Psoas muscle (tissue), 8 donors: Measurements from ENCODE around the gene CHRND. TPM values are rescaled to one million over a fixed set of nuclear protein-coding genes. Genes with fewer than 3 reads are reported as not detected.
"Not testable (repeated sequence)": the region's sequence is repeated elsewhere in the genome, so short reads cannot be mapped to it uniquely, and the experiment has no call there.

Experiments
- ATAC-seq, 4 donors: fragments of 200-7000 bp; cut with Tn5 transposase; one replicate each; pipeline ENCODE4 v1.9.1; 2020; ENCODE audit warnings: moderate library complexity in 3 of 4, mild to moderate bottlenecking in 2 of 4
- DNase-seq, 2 donors: peaks; one replicate each; pipeline ENCODE4 v3.0.0-alpha.2; 2020
- H3K27ac ChIP-seq: fragments of 200-600 bp; one replicate; pipeline ENCODE4 v1.8.0; 2022
- H3K27me3 ChIP-seq, 3 donors: fragments of 200-600 bp in 1 of 3; one replicate each; pipeline versions ENCODE4 v1.6.1 to v1.8.0; 2013 to 2022; ENCODE audit warnings: low read length in 2 of 3, mild to moderate bottlenecking in 2 of 3, moderate library complexity in 1 of 3; ENCODE audit not compliant: insufficient read depth in 3 of 3
- H3K36me3 ChIP-seq, 2 donors: fragments of 200-600 bp in 1 of 2; one replicate each; pipeline versions ENCODE4 v1.6.1 to v1.8.0; 2013 to 2022; ENCODE audit warnings: low read depth in 1 of 2, mild to moderate bottlenecking in 1 of 2, moderate library complexity in 1 of 2; ENCODE audit not compliant: insufficient read depth in 1 of 2
- H3K4me1 ChIP-seq: fragments of 200-600 bp; one replicate; pipeline ENCODE4 v1.8.0; 2022
- H3K4me3 ChIP-seq: fragments of 200-600 bp; one replicate; pipeline ENCODE4 v1.8.0; 2022; ENCODE audit warnings: mild to moderate bottlenecking
- H3K9me3 ChIP-seq: fragments of 200-600 bp; one replicate; pipeline ENCODE4 v1.8.0; 2022
- WGBS, 3 donors: extraction: QIAGEN DNeasy Blood & Tissue Kit; methylation state at CpG; one replicate each; pipeline versions ENCODE4 v1.1.6 to v1.1.7; 2013; 5-methylcytosine and 5-hydroxymethylcytosine counted together
- intact Hi-C, 2 donors: fragments of 100-400 bp; cut with DNase I; formaldehyde crosslinking; loops; one replicate each; pipeline versions ENCODE4 v1.11.0 to v1.14.2; 2022
- polyA plus RNA-seq, 3 donors: library from polyadenylated mRNA; stranded (reverse); fragments of 200-250 nt; gene quantifications; one replicate each; pipeline ENCODE4 v1.2.3, GENCODE V29; 2013
- total RNA-seq, 4 donors: library from RNA; stranded (reverse); fragmentation: NEBNext Ultra II Directional in 2 of 4; extraction: Animal tissue kit (Norgen Biotek cat#: 25700) in 2 of 4; gene quantifications; one replicate each; pipeline versions ENCODE4 v1.2.1 to v1.2.4, GENCODE V29; 2021 to 2023
- TF ChIP-seq, protein P1 (sequence below): fragments of 200-600 bp; IDR thresholded peaks from one replicate; pipeline ENCODE4 v1.8.0; 2022; ENCODE audit warnings: antibody characterized with exemption
- donor health status: healthy with polysubstance abuse.
- donor health status: DM: no; HTN: no; CAD: no; lungs with moderate emphysema.
- donor health status: Bipolar disorder and iron deficiency.
- donor health status: healthy.
- donor health status: DM: yes; HTN: yes; CAD: no.
- donor health status: DM: no; HTN: no; CAD: no.
- donor health status: DM: no; HTN: no; CAD: no.
- donor health status: DM: yes; HTN: yes; CAD: no.

CHRND gene
- total and polyA plus RNA-seq, 7 donors = 6.5 to 300 (median 58.8) TPM

DNA sequence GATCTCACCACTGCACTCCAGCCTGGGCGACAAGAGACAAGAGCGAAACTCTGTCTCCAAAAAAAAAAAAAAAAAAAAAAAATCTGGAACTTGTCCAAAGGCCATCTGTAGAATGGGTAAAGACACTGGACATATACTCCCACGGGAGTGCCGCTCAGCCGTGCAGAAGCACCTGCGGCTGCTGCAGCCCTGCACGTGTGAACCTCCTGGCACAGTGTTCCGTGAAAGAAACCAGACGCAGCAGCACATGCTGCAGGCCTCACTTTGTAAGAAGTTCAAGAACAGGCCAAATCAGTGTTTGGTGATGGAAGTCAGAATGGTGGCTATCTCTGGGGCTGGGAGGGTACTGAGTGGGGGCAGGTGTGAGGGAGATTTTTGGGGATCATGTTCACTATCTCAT, 6.5 kb downstream of the CHRND start:
- Histone ChIP-seq H3K4me3 (no peak overlapping the region), H3K27me3 (no peaks in the 10 kb centered on the region), H3K27ac (no peak overlapping the region), H3K9me3 (no peaks in the 10 kb centered on the region), H3K36me3 (peaks cover 0 to 69% of the 10 kb centered on the region in 2 donors), H3K4me1 (peaks cover 25% of the 10 kb centered on the region)
- 59 to 72% (median 64%) methylated on average over 9 of the region's 9 CpGs for WGBS, 3 donors
- ATAC-seq (no peak), DNase-seq (peak in 1 of 2 donors; percentile 30)
- intact Hi-C loops = no loop called here
- TF ChIP-seq, protein P1, sequence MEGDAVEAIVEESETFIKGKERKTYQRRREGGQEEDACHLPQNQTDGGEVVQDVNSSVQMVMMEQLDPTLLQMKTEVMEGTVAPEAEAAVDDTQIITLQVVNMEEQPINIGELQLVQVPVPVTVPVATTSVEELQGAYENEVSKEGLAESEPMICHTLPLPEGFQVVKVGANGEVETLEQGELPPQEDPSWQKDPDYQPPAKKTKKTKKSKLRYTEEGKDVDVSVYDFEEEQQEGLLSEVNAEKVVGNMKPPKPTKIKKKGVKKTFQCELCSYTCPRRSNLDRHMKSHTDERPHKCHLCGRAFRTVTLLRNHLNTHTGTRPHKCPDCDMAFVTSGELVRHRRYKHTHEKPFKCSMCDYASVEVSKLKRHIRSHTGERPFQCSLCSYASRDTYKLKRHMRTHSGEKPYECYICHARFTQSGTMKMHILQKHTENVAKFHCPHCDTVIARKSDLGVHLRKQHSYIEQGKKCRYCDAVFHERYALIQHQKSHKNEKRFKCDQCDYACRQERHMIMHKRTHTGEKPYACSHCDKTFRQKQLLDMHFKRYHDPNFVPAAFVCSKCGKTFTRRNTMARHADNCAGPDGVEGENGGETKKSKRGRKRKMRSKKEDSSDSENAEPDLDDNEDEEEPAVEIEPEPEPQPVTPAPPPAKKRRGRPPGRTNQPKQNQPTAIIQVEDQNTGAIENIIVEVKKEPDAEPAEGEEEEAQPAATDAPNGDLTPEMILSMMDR = no peak

GRCh38 chr2:232532821-232533220, 6.9 kb downstream of the CHRND start:
- H3K27me3 ChIP-seq, H3K27ac ChIP-seq, H3K4me3 ChIP-seq, DNase-seq, intact Hi-C loops, H3K9me3 ChIP-seq, ATAC-seq: not testable (repeated sequence)
- H3K36me3 ChIP-seq = peaks cover 0 to 65% of the 10 kb centered on the region in 2 donors
- H3K4me1 ChIP-seq = peaks cover 22% of the 10 kb centered on the region
- 90 to 93% (median 91%) methylated on average over 7 of the region's 7 CpGs for WGBS, 3 donors

DNA sequence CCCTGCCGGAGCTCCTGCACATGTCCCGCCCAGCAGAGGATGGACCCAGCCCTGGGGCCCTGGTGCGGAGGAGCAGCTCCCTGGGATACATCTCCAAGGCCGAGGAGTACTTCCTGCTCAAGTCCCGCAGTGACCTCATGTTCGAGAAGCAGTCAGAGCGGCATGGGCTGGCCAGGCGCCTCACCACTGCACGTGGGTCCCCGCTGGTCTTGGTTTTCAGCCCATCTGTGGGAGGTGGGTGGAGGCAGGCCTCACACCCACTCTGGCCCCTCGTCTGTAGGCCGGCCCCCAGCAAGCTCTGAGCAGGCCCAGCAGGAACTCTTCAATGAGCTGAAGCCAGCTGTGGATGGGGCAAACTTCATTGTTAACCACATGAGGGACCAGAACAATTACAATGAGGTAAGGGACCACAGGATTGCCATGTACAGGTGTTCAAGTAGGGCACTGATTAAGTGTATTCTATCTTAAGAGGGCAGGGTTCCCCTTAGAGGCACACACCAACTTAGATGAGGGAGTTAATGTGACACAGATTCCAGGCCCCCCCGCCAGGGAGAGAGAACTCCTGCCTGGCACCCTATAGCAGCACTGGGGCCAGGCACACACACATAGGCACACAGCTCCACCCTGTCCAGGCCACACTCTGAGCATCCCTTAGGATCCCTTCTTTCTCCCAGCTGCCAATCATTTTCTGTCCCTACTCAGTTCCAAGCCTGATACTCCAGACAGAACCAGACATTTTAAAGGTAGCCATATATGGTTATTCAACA, 8.2 kb downstream of the CHRND start:
- WGBS, 3 donors = 59 to 68% (median 61%) methylated on average over 12 to 13 of the region's 13 CpGs
- Histone ChIP-seq H3K36me3 (peaks cover 0 to 64% of the 10 kb centered on the region in 2 donors), H3K27ac (no peak overlapping the region), H3K27me3 (no peaks in the 10 kb centered on the region), H3K4me1 (peaks cover 14% of the 10 kb centered on the region), H3K9me3 (no peaks in the 10 kb centered on the region), H3K4me3 (no peak overlapping the region)
- TF ChIP-seq, protein P1 = no peak
- no peak for ATAC-seq
- intact Hi-C loops = no loop called here
- DNase-seq = peak in 1 of 2 donors; percentile 40

DNA sequence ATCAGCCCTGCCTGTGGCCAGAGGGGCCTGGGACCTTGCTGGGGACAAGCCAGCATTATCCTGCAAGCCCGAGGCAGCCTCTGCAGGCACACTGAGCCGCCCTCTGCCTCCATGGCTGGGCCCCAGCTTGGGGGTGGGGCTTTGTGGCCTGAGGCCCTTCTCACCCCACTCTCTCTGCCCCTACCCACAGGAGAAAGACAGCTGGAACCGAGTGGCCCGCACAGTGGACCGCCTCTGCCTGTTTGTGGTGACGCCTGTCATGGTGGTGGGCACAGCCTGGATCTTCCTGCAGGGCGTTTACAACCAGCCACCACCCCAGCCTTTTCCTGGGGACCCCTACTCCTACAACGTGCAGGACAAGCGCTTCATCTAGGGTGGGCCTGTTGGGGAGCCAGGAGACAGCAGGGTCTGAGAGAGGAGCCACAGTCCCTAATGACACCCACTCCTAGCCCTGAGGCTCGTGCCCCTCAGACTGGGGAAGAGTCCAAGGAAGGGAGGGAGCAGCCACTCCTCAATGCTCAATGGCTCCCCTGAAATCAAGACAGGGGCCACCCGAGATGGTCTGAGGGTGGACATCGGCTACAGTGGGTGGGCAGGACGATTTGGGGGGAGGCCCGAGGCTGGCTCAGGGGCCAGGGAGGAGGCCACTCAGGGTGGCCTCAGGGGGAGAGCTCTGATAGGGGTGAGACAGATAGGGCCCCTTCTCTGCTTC, 9.1 kb downstream of the CHRND start:
- WGBS, 3 donors = 76 to 82% (median 81%) methylated on average over 14 of the region's 14 CpGs
- Histone ChIP-seq H3K27me3 (no peaks in the 10 kb centered on the region), H3K27ac (no peak overlapping the region), H3K36me3 (peaks cover 0 to 59% of the 10 kb centered on the region in 2 donors), H3K4me3 (no peak overlapping the region), H3K4me1 (peaks cover 16% of the 10 kb centered on the region), H3K9me3 (no peaks in the 10 kb centered on the region)
- TF ChIP-seq, protein P1 = no peak
- intact Hi-C loops = no loop called here
- DNase-seq = peak in 1 of 2 donors; percentile 49
- no peak for ATAC-seq
